ENCODE results near the gene PTGDR. TPM values are rescaled to one million over a fixed set of nuclear protein-coding genes. Genes with fewer than 3 reads are reported as not detected.

The PTGDR gene
- total RNA-seq, 1 donor from 2014 or later = 0.23 TPM

- no peak for DNase-seq (ENCODE audit: low spot score)
- no peak overlapping the region for H3K27ac Mint-ChIP-seq (ENCODE audit: unreplicated experiment)
- no peaks in the 10 kb centered on the region for H3K27me3 Mint-ChIP-seq (ENCODE audit: unreplicated experiment)
- H3K4me3 Mint-ChIP-seq (ENCODE audit: unreplicated experiment) = no peak overlapping the region
- no peak for TF ChIP-seq CTCF (IDR thresholded peaks at IDR 0.05; ENCODE audit: unreplicated experiment)
- peaks cover 15% of the 10 kb centered on the region for H3K4me1 Mint-ChIP-seq (ENCODE audit: unreplicated experiment)
- no peaks in the 10 kb centered on the region for H3K36me3 Mint-ChIP-seq (ENCODE audit: low read depth, unreplicated experiment)
- H3K9me3 Mint-ChIP-seq (ENCODE audit: unreplicated experiment) = no peaks in the 10 kb centered on the region
Measured at GRCh38 chr14:52227619-52228222, 39.8 kb upstream of the PTGDR start.

- Mint-ChIP-seq H3K4me1 (ENCODE audit: unreplicated experiment) (no peaks in the 10 kb centered on the region), H3K4me3 (ENCODE audit: unreplicated experiment) (no peak overlapping the region), H3K36me3 (ENCODE audit: low read depth, unreplicated experiment) (no peaks in the 10 kb centered on the region), H3K27ac (ENCODE audit: unreplicated experiment) (no peak overlapping the region), H3K9me3 (ENCODE audit: unreplicated experiment) (no peaks in the 10 kb centered on the region), H3K27me3 (ENCODE audit: unreplicated experiment) (no peaks in the 10 kb centered on the region)
- no peak for DNase-seq (ENCODE audit: low spot score)
- TF ChIP-seq CTCF (IDR thresholded peaks at IDR 0.05; ENCODE audit: unreplicated experiment) = no peak
Measured at GRCh38 chr14:52233693-52234092, 33.8 kb upstream of the PTGDR start.

DNA sequence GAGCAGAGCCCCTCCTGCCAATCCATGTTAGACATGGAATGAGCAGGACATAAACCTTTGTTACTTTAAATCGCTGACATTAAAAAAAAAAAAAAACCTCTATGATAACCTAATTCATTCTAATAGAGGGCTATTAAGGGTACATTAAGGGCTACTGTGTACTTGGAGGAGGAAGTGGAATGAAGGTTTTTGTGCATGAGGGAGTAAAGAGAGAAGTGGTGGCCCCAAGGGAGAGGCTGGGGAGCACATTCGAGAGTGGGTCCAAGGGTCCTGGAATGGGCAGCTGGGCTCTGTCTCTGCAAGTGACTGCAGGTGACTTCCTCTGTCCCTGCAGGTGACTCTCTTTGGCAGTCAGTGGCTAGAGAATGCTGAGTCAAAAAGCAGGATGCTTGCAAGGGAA is 32.1 kb upstream of the PTGDR start:
- no peak overlapping the region for H3K4me3 Mint-ChIP-seq (ENCODE audit: unreplicated experiment)
- no peak for DNase-seq (ENCODE audit: low spot score)

GRCh38 chr14:52235866-52236510 is 31.5 kb upstream of the PTGDR start:
- no peaks in the 10 kb centered on the region for H3K27me3 Mint-ChIP-seq (ENCODE audit: unreplicated experiment)
- H3K36me3 Mint-ChIP-seq (ENCODE audit: low read depth, unreplicated experiment) = no peaks in the 10 kb centered on the region
- H3K4me1 Mint-ChIP-seq (ENCODE audit: unreplicated experiment) = no peaks in the 10 kb centered on the region
- no peak overlapping the region for H3K27ac Mint-ChIP-seq (ENCODE audit: unreplicated experiment)
- DNase-seq (ENCODE audit: low spot score) = no peak
- TF ChIP-seq CTCF (IDR thresholded peaks at IDR 0.05; ENCODE audit: unreplicated experiment) = no peak
- no peak overlapping the region for H3K4me3 Mint-ChIP-seq (ENCODE audit: unreplicated experiment)
- no peaks in the 10 kb centered on the region for H3K9me3 Mint-ChIP-seq (ENCODE audit: unreplicated experiment)

More for the DNA sequence above, 32.1 kb upstream of the PTGDR start:
- Mint-ChIP-seq H3K4me1 (ENCODE audit: unreplicated experiment) (no peaks in the 10 kb centered on the region), H3K9me3 (ENCODE audit: unreplicated experiment) (no peaks in the 10 kb centered on the region), H3K27me3 (ENCODE audit: unreplicated experiment) (no peaks in the 10 kb centered on the region), H3K27ac (ENCODE audit: unreplicated experiment) (no peak overlapping the region), H3K36me3 (ENCODE audit: low read depth, unreplicated experiment) (no peaks in the 10 kb centered on the region)
- TF ChIP-seq CTCF (IDR thresholded peaks at IDR 0.05; ENCODE audit: unreplicated experiment) = no peak

GRCh38 chr14:52238682-52239081 is 28.8 kb upstream of the PTGDR start:
- Mint-ChIP-seq H3K9me3 (ENCODE audit: unreplicated experiment) (no peaks in the 10 kb centered on the region), H3K4me3 (ENCODE audit: unreplicated experiment) (no peak overlapping the region), H3K27me3 (ENCODE audit: unreplicated experiment) (no peaks in the 10 kb centered on the region), H3K27ac (ENCODE audit: unreplicated experiment) (no peak overlapping the region), H3K36me3 (ENCODE audit: low read depth, unreplicated experiment) (no peaks in the 10 kb centered on the region), H3K4me1 (ENCODE audit: unreplicated experiment) (no peaks in the 10 kb centered on the region)
- TF ChIP-seq CTCF (IDR thresholded peaks at IDR 0.05; ENCODE audit: unreplicated experiment) = no peak
- no peak for DNase-seq (ENCODE audit: low spot score)

Measured in endothelial cell (in vitro differentiated cells).